Spinal cord (tissue), 10 donors: Measurements from ENCODE around the gene SHROOM2. TPM values are rescaled to one million over a fixed set of nuclear protein-coding genes. Genes with fewer than 3 reads are reported as not detected.

ENCODE experiments used
- DNase-seq, 6 donors: peaks; one replicate each; pipeline versions ENCODE4 v3.0.0 to v3.0.0-alpha.2; 2013 to 2015; ENCODE audit warnings: low spot score in 6 of 6, low read depth in 4 of 6
- H3K27ac ChIP-seq: one replicate; pipeline ENCODE4 v1.5.1; 2013; ENCODE audit warnings: low read depth, low read length, control low read depth
- H3K27me3 ChIP-seq: one replicate; pipeline ENCODE4 v1.6.1; 2013; ENCODE audit warnings: low read length; ENCODE audit not compliant: control insufficient read depth, insufficient read depth
- H3K36me3 ChIP-seq: one replicate; pipeline ENCODE4 v1.6.1; 2013; ENCODE audit warnings: low read length; ENCODE audit not compliant: control insufficient read depth, insufficient read depth
- H3K4me1 ChIP-seq: one replicate; pipeline ENCODE4 v1.6.1; 2013; ENCODE audit warnings: low read length; ENCODE audit not compliant: control insufficient read depth, insufficient read depth
- H3K4me3 ChIP-seq: one replicate; pipeline ENCODE4 v1.5.1; 2013; ENCODE audit warnings: low read depth, low read length, control low read depth
- H3K9me3 ChIP-seq: one replicate; pipeline ENCODE4 v1.6.1; 2013; ENCODE audit warnings: low read length; ENCODE audit not compliant: control insufficient read depth, insufficient read depth
- WGBS: methylation state at CpG from one replicate; pipeline ENCODE4 v1.1.5; 2013; ENCODE audit warnings: missing lambda C conversion rate; ENCODE audit not compliant: insufficient coverage; 5-methylcytosine and 5-hydroxymethylcytosine counted together
- long read RNA-seq, 4 donors: transcript quantifications; one replicate each; lab custom pipeline, GENCODE V29; 2026
- polyA plus RNA-seq, 2 donors: library from polyadenylated mRNA; unstranded; fragments of 120-200 nt; gene quantifications; one replicate each; pipeline ENCODE4 v1.2.1, GENCODE V29; 2013; ENCODE audit not compliant: insufficient read length in 2 of 2
- total RNA-seq, 2 donors: library from RNA; depleted of rRNA in 1 of 2; stranded (reverse); fragments of 120-200 nt in 1 of 2; fragments of >200 nt in 1 of 2; gene quantifications; one replicate each; pipeline versions ENCODE4 v1.2.3 to v1.2.4, GENCODE V29; 2013 to 2014
- donor health status: healthy.

Gene SHROOM2, protein sequence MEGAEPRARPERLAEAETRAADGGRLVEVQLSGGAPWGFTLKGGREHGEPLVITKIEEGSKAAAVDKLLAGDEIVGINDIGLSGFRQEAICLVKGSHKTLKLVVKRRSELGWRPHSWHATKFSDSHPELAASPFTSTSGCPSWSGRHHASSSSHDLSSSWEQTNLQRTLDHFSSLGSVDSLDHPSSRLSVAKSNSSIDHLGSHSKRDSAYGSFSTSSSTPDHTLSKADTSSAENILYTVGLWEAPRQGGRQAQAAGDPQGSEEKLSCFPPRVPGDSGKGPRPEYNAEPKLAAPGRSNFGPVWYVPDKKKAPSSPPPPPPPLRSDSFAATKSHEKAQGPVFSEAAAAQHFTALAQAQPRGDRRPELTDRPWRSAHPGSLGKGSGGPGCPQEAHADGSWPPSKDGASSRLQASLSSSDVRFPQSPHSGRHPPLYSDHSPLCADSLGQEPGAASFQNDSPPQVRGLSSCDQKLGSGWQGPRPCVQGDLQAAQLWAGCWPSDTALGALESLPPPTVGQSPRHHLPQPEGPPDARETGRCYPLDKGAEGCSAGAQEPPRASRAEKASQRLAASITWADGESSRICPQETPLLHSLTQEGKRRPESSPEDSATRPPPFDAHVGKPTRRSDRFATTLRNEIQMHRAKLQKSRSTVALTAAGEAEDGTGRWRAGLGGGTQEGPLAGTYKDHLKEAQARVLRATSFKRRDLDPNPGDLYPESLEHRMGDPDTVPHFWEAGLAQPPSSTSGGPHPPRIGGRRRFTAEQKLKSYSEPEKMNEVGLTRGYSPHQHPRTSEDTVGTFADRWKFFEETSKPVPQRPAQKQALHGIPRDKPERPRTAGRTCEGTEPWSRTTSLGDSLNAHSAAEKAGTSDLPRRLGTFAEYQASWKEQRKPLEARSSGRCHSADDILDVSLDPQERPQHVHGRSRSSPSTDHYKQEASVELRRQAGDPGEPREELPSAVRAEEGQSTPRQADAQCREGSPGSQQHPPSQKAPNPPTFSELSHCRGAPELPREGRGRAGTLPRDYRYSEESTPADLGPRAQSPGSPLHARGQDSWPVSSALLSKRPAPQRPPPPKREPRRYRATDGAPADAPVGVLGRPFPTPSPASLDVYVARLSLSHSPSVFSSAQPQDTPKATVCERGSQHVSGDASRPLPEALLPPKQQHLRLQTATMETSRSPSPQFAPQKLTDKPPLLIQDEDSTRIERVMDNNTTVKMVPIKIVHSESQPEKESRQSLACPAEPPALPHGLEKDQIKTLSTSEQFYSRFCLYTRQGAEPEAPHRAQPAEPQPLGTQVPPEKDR (N-terminal part only)
- total RNA-seq, result 10 to 100 TPM; 15.5 to 27.4 TPM
- 10 to 100 TPM; 45.6 to 45.7 TPM for polyA plus RNA-seq
- long read RNA-seq, donor 1, full-length matches to known transcripts, result 2 of 2 reads
- long read RNA-seq, donor 1, partial matches to known transcripts, result 0 of 2 reads
- long read RNA-seq, donor 1, other reads (novel, unspliced or antisense), result 0 of 2 reads
- long read RNA-seq, donor 2, partial matches to known transcripts, result 7 of 7 reads
- long read RNA-seq, donor 2, other reads (novel, unspliced or antisense), result 0 of 7 reads
- long read RNA-seq, donor 3, partial matches to known transcripts, result 10 of 12 reads
- long read RNA-seq, donor 3, other reads (novel, unspliced or antisense), result 0 of 12 reads
- long read RNA-seq, donor 4, partial matches to known transcripts, result 13 of 13 reads
- long read RNA-seq, donor 4, other reads (novel, unspliced or antisense), result 0 of 13 reads

DNA sequence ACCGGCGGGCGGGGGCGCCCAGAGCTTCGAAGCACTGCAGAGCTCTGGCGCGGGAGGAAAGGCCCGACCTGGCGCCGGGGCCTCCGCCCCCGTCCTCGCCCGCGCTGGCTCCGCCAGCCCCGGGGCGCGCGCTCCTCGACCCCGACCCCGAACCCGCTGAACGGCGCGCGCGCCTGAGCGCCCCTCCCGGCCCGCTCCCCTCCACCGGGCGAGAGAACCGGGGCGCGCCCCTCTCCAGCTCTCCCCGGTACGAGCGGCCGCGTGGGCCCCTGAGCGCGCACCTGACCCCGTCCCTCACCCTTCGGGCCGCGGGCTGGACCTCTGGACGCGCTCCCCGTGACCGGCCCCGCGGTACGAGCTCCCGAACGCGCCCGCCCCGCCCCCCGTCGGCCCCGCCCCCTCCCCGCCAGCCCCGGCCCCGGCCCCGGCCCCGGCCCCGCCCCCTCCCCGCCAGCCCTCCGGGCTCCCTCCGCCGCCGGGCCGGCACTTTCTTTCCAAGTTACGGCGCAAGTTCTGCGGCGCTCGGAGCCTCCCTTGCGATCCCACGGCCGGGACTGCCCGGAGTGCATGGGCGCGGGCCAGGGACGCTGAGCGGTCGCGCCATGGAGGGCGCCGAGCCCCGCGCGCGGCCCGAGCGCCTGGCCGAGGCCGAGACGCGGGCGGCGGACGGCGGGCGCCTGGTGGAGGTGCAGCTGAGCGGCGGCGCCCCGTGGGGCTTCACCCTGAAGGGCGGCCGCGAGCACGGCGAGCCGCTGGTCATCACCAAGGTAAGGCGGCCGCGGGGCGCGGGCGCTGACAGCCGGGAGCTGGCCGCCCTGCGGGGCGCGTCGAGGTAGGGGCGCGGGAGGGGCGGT is at the start of gene SHROOM2:
Gene SHROOM2, plus strand, starts transcription at position 486 of the 854 bp plus-strand sequence. Its CDS starts 117 bp downstream, at position 603.
- DNase-seq, result peak in 2 of 6 donors; percentile 24 to 30
- 3% methylated on average over 117 of the region's 132 CpGs for WGBS
- Histone ChIP-seq H3K27me3 (peaks cover 34% of the 10 kb centered on the region), H3K36me3 (no peaks in the 10 kb centered on the region), H3K4me1 (peaks cover 17% of the 10 kb centered on the region), H3K27ac (no peak within 1 kb of the TSS), H3K9me3 (no peaks in the 10 kb centered on the region), H3K4me3 (peak within 1 kb of the TSS; percentile 21)

DNA sequence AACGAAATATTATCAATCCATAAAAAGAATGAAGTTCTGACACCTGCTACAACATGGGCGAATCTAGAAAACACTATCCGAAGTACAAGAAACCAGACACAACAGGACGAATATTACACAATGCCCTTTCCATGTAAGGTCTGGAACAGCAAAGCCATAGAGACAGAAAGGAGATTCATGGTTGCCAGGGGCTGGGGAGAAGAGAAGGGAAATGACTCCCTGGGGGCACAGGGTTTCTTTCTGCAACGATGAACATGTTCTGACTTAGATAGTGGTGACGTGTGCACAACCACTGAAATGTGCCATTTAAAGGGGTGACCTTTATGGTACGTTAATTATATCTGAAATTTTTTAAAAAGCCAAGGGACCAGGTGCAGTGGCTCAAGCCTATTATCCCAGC is 48.9 kb upstream of the SHROOM2 start:
- 40% methylated on average over 3 of the region's 7 CpGs for whole genome bisulfite sequencing

DNA sequence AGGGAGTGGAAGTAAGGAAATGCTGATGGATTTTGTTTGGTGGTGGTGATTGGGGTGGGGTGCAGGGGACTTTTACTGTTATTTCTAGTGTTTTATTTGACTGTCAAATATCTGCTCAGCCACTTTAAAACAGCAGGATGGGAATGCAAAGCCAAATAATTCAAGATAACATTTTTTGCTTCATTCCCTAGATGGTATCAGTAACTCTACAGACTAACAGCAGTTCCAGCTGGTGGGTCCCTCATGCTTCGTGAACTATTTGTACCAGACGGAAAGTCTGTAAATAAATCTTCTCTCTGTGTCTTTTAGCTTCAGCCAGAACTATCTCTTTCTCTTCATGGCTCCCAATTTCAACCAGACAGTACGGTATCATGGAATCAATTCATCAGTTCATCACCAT is 48.1 kb upstream of the SHROOM2 start:
- Histone ChIP-seq H3K4me1 (no peaks in the 10 kb centered on the region), H3K27me3 (peaks cover 6% of the 10 kb centered on the region), H3K27ac (no peak overlapping the region), H3K36me3 (no peaks in the 10 kb centered on the region), H3K4me3 (no peak overlapping the region), H3K9me3 (no peaks in the 10 kb centered on the region)
- WGBS, result 28% methylated on average over 2 of the region's 3 CpGs
- peak in 1 of 6 donors; percentile 1 for DNase-seq

More for the DNA sequence above, 48.9 kb upstream of the SHROOM2 start:
- Histone ChIP-seq H3K27ac (no peak overlapping the region), H3K4me1 (no peaks in the 10 kb centered on the region), H3K9me3 (no peaks in the 10 kb centered on the region), H3K36me3 (no peaks in the 10 kb centered on the region), H3K4me3 (no peak overlapping the region), H3K27me3 (peaks cover 6% of the 10 kb centered on the region)
- DNase-seq, result no peak

DNA sequence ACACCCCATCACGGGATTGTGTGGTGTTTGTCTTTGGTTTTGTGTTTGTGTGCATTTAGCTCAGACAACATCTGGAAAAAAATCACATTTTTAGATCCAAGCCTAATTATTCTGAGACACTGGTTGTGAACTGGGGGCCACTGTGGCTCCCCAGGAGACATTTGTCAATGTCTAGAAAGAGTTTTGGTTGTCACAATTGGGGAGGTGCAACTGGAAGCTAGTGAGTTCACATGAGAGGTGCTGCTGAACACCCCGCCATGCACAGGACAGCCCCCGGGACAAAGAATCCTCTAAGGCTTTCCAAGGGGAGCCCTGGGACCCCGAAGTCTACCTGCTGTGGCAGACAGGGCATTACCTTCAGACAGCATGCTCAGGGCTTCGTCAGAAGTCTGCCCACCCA is 47.1 kb upstream of the SHROOM2 start:
- DNase-seq, result no peak
- 82% methylated on average over 4 of the region's 5 CpGs for WGBS
- H3K27me3 ChIP-seq, result peaks cover 6% of the 10 kb centered on the region
- no peaks in the 10 kb centered on the region for H3K36me3 ChIP-seq
- no peaks in the 10 kb centered on the region for H3K4me1 ChIP-seq
- H3K4me3 ChIP-seq, result no peak overlapping the region
- H3K27ac ChIP-seq, result no peak overlapping the region
- no peaks in the 10 kb centered on the region for H3K9me3 ChIP-seq

DNA sequence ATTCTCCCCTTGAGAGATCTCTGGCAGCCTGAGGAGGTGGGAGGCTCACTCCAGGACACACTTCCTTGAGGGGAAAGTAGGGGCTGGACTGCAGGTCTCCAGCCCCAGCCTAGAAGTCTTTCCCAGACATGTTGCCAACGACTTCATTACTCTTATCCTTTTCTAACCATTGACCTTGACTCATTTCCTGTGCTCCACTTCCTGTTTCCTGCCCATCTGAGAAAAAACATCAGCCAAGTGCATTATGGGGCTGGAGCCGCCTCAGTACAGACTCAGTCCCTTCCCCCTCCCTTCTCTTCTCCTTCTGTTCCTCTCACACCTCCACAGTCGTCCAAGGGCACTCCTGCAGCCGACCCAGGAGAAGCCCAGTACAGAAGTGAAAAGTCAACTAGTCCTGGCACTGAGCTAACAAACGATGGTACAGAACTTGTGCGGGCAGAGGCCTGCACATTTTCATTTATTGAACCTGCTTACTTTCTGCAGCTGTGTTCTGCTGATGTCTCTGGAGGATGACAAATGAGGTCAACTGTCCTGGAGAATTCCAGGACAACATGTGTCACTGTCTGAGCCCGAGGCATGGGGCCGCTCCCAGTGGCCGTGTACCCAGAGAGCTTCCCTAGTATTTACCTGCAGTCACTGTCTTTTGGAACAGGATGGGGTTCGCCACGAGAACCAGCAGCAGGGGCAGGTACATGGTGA is 40.7 kb upstream of the SHROOM2 start:
- H3K27me3 ChIP-seq, result peaks cover 2% of the 10 kb centered on the region

DNA sequence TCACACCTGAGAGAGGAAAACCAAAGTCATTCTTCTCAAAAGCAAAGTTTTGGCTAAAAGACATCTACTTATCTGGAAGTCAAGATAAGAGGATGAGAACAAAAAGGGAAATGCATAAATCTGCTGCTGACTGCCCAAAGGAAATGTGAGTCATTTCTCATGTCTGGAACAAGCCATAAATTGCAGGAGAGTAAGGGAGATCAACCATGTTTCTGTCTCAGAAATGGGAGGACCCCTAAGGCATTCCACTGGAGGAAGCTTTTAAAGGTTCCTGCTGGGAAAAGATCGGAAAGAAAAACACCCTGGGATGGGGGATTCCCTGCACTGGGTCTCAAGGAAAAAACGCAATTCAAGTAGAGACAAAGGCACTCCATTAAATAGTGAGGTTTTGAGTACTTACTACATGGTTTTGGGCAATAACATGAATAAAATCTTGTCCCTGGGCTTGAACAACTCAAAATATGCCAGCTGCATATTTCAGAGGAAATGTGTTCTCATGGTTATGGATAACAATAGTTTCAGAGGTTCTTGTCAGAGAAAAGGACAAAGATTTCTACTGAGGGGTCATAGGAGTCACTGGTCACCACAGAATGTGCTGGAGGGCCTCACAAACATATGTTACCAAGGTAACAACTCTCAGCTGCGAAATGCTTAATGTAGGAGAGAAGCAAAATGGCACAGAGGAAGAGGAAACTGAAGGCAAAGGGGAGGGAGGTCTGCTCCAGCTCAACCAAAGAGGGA is 39.9 kb upstream of the SHROOM2 start:
- Histone ChIP-seq H3K4me1 (no peaks in the 10 kb centered on the region), H3K9me3 (no peaks in the 10 kb centered on the region), H3K36me3 (no peaks in the 10 kb centered on the region), H3K27me3 (peaks cover 2% of the 10 kb centered on the region), H3K4me3 (no peak overlapping the region), H3K27ac (no peak overlapping the region)
- 22% methylated on average over 1 of the region's 3 CpGs for WGBS
- DNase-seq, result peak in 1 of 6 donors; percentile 5

More for the DNA sequence above, 40.7 kb upstream of the SHROOM2 start:
- H3K36me3 ChIP-seq, result no peaks in the 10 kb centered on the region
- H3K27ac ChIP-seq, result no peak overlapping the region
- no peak overlapping the region for H3K4me3 ChIP-seq
- no peak for DNase-seq
- H3K4me1 ChIP-seq, result no peaks in the 10 kb centered on the region
- no peaks in the 10 kb centered on the region for H3K9me3 ChIP-seq
- 73% methylated on average over 10 of the region's 11 CpGs for WGBS

DNA sequence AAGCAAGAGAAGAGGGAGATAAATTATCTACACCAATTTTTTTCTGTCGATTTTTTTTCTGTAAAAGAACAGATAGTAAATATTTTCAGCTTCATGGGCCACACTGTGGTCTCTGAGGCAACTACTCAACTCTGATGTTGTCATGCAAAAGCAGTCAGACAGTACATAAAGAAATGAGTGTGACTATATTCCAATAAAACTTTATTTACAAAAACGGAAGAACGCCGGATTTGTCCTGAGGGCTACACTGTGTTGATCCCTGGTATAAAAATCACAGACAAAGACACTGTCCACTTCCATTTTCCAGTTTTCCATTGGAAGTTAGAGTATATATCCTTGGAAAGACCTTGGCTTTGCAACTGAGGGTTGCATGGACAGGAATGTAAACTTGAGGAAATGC is 38.6 kb upstream of the SHROOM2 start:
- no CpG with 5 or more reads among the region's 4 CpGs for WGBS
- H3K4me1 ChIP-seq, result no peaks in the 10 kb centered on the region
- DNase-seq, result no peak
- H3K36me3 ChIP-seq, result no peaks in the 10 kb centered on the region
- no peaks in the 10 kb centered on the region for H3K27me3 ChIP-seq
- no peak overlapping the region for H3K4me3 ChIP-seq
- no peaks in the 10 kb centered on the region for H3K9me3 ChIP-seq
- H3K27ac ChIP-seq, result no peak overlapping the region
